ENCODE data around the gene ARIH1. TPM values are rescaled to one million over a fixed set of nuclear protein-coding genes. Genes with fewer than 3 reads are reported as not detected.

The ARIH1 gene
- total and polyA plus RNA-seq, 2 of the 8 experiments (the other 6 are each of a cell fraction or from before 2014, with no cell fraction given), result 32.7 to 179 TPM

DNA sequence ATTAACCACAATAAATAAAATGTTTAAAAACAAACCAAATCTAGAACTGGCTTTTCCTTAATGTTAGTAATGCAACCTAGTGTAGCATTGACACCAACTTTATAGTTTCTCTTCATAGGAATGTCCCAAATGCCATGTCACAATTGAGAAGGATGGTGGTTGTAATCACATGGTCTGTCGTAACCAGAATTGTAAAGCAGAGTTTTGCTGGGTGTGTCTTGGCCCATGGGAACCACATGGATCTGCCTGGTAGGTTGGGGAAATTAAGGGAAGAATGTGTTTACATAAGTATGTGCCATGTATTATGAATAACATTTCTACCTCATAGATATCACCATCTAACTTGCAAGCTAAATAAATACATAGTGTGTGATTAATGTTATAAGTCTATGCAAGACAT is 95.9 kb downstream of the ARIH1 start:
- no peak overlapping the region for H3K4me2 ChIP-seq (ENCODE audit: insufficient read depth in 1 of 2, low read depth in 2 of 2, low read length in 2 of 2)
- no peak overlapping the region for H3K23ac ChIP-seq (ENCODE audit: insufficient read length)
- no peak overlapping the region for H3K14ac ChIP-seq (ENCODE audit: insufficient read length)
- no peak overlapping the region for H2BK120ac ChIP-seq (replicated peaks; ENCODE audit: low read depth, low read length)
- H2BK15ac ChIP-seq (ENCODE audit: low read length), result no peak overlapping the region
- ChIA-PET POLR2A (ENCODE audit: partially characterized antibody) (no interaction called here), CTCF (ENCODE audit: partially characterized antibody) (no interaction called here)
- no peak overlapping the region for H2AK5ac ChIP-seq (ENCODE audit: low read depth, low read length)
- no peaks in the 10 kb centered on the region for H3K27me3 ChIP-seq (replicated peaks in 1 of 4; ENCODE audit: control insufficient read depth in 3 of 4, extremely low read depth in 1 of 4, insufficient read depth in 3 of 4, low read length in 3 of 4)
- peaks cover 2% of the 10 kb centered on the region in 2 experiments for H4K20me1 ChIP-seq (replicated peaks in 1 of 2; ENCODE audit: control insufficient read depth in 1 of 2, insufficient read depth in 2 of 2, low read length in 2 of 2)
- FAIRE-seq (no peak), DNase-seq (ENCODE audit: low read depth in 1 of 2, low spot score in 2 of 2) (no peak)
- no peak overlapping the region for H3K4ac ChIP-seq (replicated peaks; ENCODE audit: insufficient read length, low read depth, low read length)
- H2BK5ac ChIP-seq (ENCODE audit: low read depth, low read length), result no peak overlapping the region
- H3K23me2 ChIP-seq (ENCODE audit: low read depth, low read length), result no peaks in the 10 kb centered on the region
- H2BK20ac ChIP-seq (ENCODE audit: low read length), result no peak overlapping the region
- no peak overlapping the region for H4K5ac ChIP-seq (ENCODE audit: insufficient read length, low read depth, low read length)
- H4K91ac ChIP-seq (replicated peaks; ENCODE audit: insufficient read length, low read length), result no peak overlapping the region
- peaks cover 0 to 46% (median 15%) of the 10 kb centered on the region in 4 experiments; a peak in 5 of 8 replicates for H3K36me3 ChIP-seq (ENCODE audit: control insufficient read depth in 2 of 4, insufficient read depth in 4 of 4, low read length in 3 of 4)
- H2BK12ac ChIP-seq (ENCODE audit: low read depth, low read length), result no peak overlapping the region
- H3K27ac ChIP-seq (ENCODE audit: low read depth, low read length), result no peak overlapping the region
- no peaks in the 10 kb centered on the region for H3K9me3 ChIP-seq (ENCODE audit: insufficient read depth in 2 of 2, low read depth in 1 of 2, low read length in 1 of 2)
- no peaks in the 10 kb centered on the region for H3K79me2 ChIP-seq (ENCODE audit: control insufficient read depth in 1 of 2, insufficient read depth in 2 of 2, low read length in 2 of 2)
- no peaks in the 10 kb centered on the region for H3K4me1 ChIP-seq (replicated peaks in 1 of 4; ENCODE audit: control insufficient read depth in 3 of 4, insufficient read depth in 4 of 4, low read length in 3 of 4)
- H3K18ac ChIP-seq (ENCODE audit: extremely low read depth, low read length), result no peak overlapping the region
- no peak overlapping the region for H4K8ac ChIP-seq (ENCODE audit: extremely low read depth, insufficient read depth, low read length)
- no peak overlapping the region for H2AFZ ChIP-seq (ENCODE audit: low read length)
- TF ChIP-seq CBX5 (IDR thresholded peaks at IDR 0.05; ENCODE audit: low read depth, low read length) (no peak), SP2 (IDR thresholded peaks at IDR 0.05; ENCODE audit: low read length) (no peak), KDM4A (IDR thresholded peaks at IDR 0.05; ENCODE audit: low read depth, low read length, severe bottlenecking) (no peak), BACH1 (IDR thresholded peaks at IDR 0.05; ENCODE audit: low read length) (no peak), POLR2AphosphoS5 (IDR thresholded peaks at IDR 0.05; ENCODE audit: low read depth, low read length) (no peak)
- no peak overlapping the region for H3K4me3 ChIP-seq (ENCODE audit: extremely low read depth in 1 of 4, insufficient read depth in 2 of 4, low read depth in 3 of 4, low read length in 4 of 4)
- H3K9ac ChIP-seq (replicated peaks in 1 of 4; ENCODE audit: extremely low read depth in 1 of 4, low read depth in 3 of 4, low read length in 3 of 4), result no peak overlapping the region
- no peak overlapping the region for H3K56ac ChIP-seq (replicated peaks; ENCODE audit: insufficient read length, low read depth, low read length)
- WGBS, 2 experiments (ENCODE audit: extremely low coverage in 1 of 2, insufficient coverage in 1 of 2, insufficient read length in 1 of 2, insufficient replicate concordance in 2 of 2, low coverage in 1 of 2, low lambda C conversion rate in 2 of 2, missing lambda C conversion rate in 1 of 2), result 96% methylated on average over 1 of the region's 1 CpG; no CpG with 5 or more reads in 1 of the 2 experiments
- H3K79me1 ChIP-seq (ENCODE audit: low read depth, low read length), result no peaks in the 10 kb centered on the region
